GM12891 (cell line): ENCODE results near the gene GDAP2.

Source experiments
- DNase-seq: peaks from one replicate; pipeline ENCODE4 v3.0.0; 2011; ENCODE audit warnings: low spot score; ENCODE audit not compliant: insufficient read length
- FAIRE-seq: peaks from 2 replicates; lab custom pipeline; 2011; peaks lifted over from hg19 to GRCh38; lab: Jason Lieb, UNC
- PAX5 ChIP-seq: IDR thresholded peaks from 2 replicates; pipeline ENCODE4 v1.6.1; 2011; ENCODE audit warnings: low read length, moderate library complexity, mild to moderate bottlenecking; ENCODE audit not compliant: insufficient read depth, severe bottlenecking
- POLR2A ChIP-seq: IDR thresholded peaks from 2 replicates; pipeline ENCODE4 v1.6.1; 2011; ENCODE audit warnings: low read depth, low read length, control low read depth
- POLR2AphosphoS5 ChIP-seq: IDR thresholded peaks from 2 replicates; pipeline ENCODE4 v1.6.1; 2011; ENCODE audit warnings: low read depth, low read length, control low read depth
- POU2F2 ChIP-seq: IDR thresholded peaks from 2 replicates; pipeline ENCODE4 v1.6.1; 2011; ENCODE audit warnings: low read depth, mild to moderate bottlenecking, control low read depth, low read length, moderate library complexity
- SPI1 ChIP-seq: IDR thresholded peaks from 2 replicates; pipeline ENCODE4 v1.6.1; 2011; ENCODE audit warnings: low read depth, low read length, control low read depth
- TAF1 ChIP-seq: IDR thresholded peaks from 2 replicates; pipeline ENCODE4 v1.6.1; 2011; ENCODE audit warnings: low read depth, low read length, control low read depth

The GDAP2 gene

GRCh38 chr1:117879284-117879683, 50.1 kb downstream of the GDAP2 start:
- TF ChIP-seq POLR2AphosphoS5 (no peak), POU2F2 (no peak)
- DNase-seq (no peak), FAIRE-seq (no peak)

- FAIRE-seq (no peak), DNase-seq (no peak)
- TF ChIP-seq POU2F2 (no peak), POLR2AphosphoS5 (no peak), SPI1 (no peak), PAX5 (no peak), TAF1 (no peak), POLR2A (no peak)
Observed at GRCh38 chr1:117877823-117878222, 51.6 kb downstream of the GDAP2 start.

- FAIRE-seq: no peak
- DNase-seq: no peak
- TF ChIP-seq POU2F2 (no peak), PAX5 (no peak), SPI1 (no peak), POLR2A (no peak), TAF1 (no peak), POLR2AphosphoS5 (no peak)
Observed at GRCh38 chr1:117871013-117871412, 58.4 kb downstream of the GDAP2 start.

GRCh38 chr1:117861694-117862093, 67.7 kb downstream of the GDAP2 start:
- no peak for TF ChIP-seq POLR2A
- TF ChIP-seq SPI1: no peak
- no peak for TF ChIP-seq TAF1
- no peak for TF ChIP-seq PAX5
- TF ChIP-seq POU2F2: no peak
- TF ChIP-seq POLR2AphosphoS5: no peak
- FAIRE-seq (no peak), DNase-seq (no peak)

GRCh38 chr1:117860896-117861610, 68.4 kb downstream of the GDAP2 start:
- TF ChIP-seq PAX5: no peak
- no peak for TF ChIP-seq POLR2A
- TF ChIP-seq TAF1: no peak
- TF ChIP-seq SPI1: no peak
- TF ChIP-seq POLR2AphosphoS5: no peak
- FAIRE-seq: no peak
- no peak for DNase-seq

GRCh38 chr1:117859901-117860300, 69.5 kb downstream of the GDAP2 start:
- DNase-seq (no peak), FAIRE-seq (no peak)
- TF ChIP-seq SPI1 (no peak), POU2F2 (no peak), POLR2A (no peak), POLR2AphosphoS5 (no peak), PAX5 (no peak), TAF1 (no peak)

GRCh38 chr1:117857418-117857817, 72.0 kb downstream of the GDAP2 start:
- FAIRE-seq: no peak
- DNase-seq: no peak
- no peak for TF ChIP-seq POU2F2
- TF ChIP-seq POLR2A: no peak
- no peak for TF ChIP-seq TAF1
- no peak for TF ChIP-seq SPI1
- TF ChIP-seq POLR2AphosphoS5: no peak
- no peak for TF ChIP-seq PAX5

- FAIRE-seq: no peak
- no peak for DNase-seq
- no peak for TF ChIP-seq SPI1
- no peak for TF ChIP-seq POU2F2
- TF ChIP-seq PAX5: no peak
Observed at GRCh38 chr1:117852853-117853553, 76.4 kb downstream of the GDAP2 start.

GRCh38 chr1:117851687-117852086, 77.7 kb downstream of the GDAP2 start:
- DNase-seq (no peak), FAIRE-seq (no peak)
- TF ChIP-seq SPI1: no peak
- no peak for TF ChIP-seq POU2F2
- TF ChIP-seq POLR2AphosphoS5: no peak
- TF ChIP-seq POLR2A: no peak
- TF ChIP-seq TAF1: no peak
- TF ChIP-seq PAX5: no peak
